Measurements from ENCODE around the gene TBC1D20. TPM values are rescaled to one million over a fixed set of nuclear protein-coding genes. Genes with fewer than 3 reads are reported as not detected.

TBC1D20 gene
- 57.3 and 63.1 TPM in 2 replicates for total RNA-seq

GRCh38 chr20:462199-462991, at the start of gene TBC1D20:
TBC1D20 (minus strand) TSS chr20:462533; CDS start chr20:462405, 128 bp downstream.

DNA sequence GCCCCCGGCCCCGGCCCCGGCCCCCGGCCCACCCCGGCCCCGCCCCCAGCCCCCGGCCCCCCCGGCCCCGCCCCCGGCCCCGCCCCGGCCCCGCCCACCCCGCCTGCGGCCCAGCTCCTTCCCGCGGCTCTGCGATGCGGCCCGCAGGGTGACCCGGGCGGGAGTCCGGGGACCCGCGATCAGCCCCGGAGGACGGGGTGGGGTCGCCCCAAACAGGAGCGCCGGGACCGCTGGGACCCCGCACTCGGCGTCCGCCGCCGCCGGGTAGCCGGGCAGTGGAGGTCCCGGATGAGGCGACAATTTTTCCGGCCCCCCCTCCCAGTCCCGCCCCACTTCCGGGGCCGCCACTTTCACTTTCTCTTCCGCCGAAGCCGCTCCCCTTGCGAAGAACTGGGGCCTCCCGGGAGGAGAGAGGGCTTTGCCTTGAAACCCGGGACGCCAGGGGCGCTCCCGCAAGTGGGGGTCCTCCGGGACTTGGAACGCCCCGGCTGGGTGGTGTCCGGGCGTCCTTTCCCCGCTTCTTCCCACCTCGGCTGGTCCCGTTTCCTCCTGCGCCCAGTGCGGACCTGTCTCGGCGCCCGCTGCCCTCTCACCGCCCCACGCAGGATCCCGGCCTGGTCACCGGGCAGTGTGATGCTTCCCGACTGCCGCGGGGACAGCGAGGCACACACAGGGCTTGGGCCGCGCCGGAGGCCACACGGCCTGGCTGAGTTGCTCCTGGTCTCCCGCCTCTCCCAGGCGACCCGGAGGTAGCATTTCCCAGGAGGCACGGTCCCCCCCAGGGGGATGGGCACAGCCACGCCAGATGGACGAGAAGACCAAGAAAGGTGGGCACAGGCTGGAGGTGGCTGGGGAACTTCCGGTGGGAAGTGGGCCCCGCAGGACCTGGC, 54.1 kb downstream of the TBC1D20 start, which contains the start of gene RBCK1:
Gene RBCK1, plus strand, starts transcription at position 347 of the 890 bp plus-strand sequence. Its CDS starts 459 bp downstream, at position 806.

Other genes with a start within 250 kb of the TBC1D20 start
- not detected in 2 replicates for gene DEFB129, start 235.3 kb downstream of the TBC1D20 start, total RNA-seq
- not detected in 2 replicates for gene DEFB132, start 204.8 kb downstream of the TBC1D20 start, total RNA-seq
- gene C20orf96, start 171.8 kb downstream of the TBC1D20 start, total RNA-seq, result 2.9 and 5.0 TPM in 2 replicates
- gene ZCCHC3, start 165.0 kb downstream of the TBC1D20 start, total RNA-seq, result 10.0 and 13.7 TPM in 2 replicates
- 6.6 and 10.5 TPM in 2 replicates for gene SOX12, start 137.0 kb downstream of the TBC1D20 start, total RNA-seq
- gene NRSN2, start 115.4 kb downstream of the TBC1D20 start, total RNA-seq, result 30.4 and 39.2 TPM in 2 replicates
- gene TRIB3, start 81.8 kb downstream of the TBC1D20 start, total RNA-seq, result 35.4 and 121 TPM in 2 replicates
- 76.3 and 88.0 TPM in 2 replicates for gene RBCK1, start 54.2 kb downstream of the TBC1D20 start, total RNA-seq
- gene CSNK2A1, start 81.3 kb upstream of the TBC1D20 start, total RNA-seq, result 153 and 156 TPM in 2 replicates
- gene TCF15, start 147.8 kb upstream of the TBC1D20 start, total RNA-seq, result not detected in 2 replicates
- 68.8 and 104 TPM in 2 replicates for gene SRXN1, start 190.7 kb upstream of the TBC1D20 start, total RNA-seq
- not detected in 2 replicates for gene SCRT2, start 213.3 kb upstream of the TBC1D20 start, total RNA-seq